K562 (cell line): ENCODE measurements around the gene ANXA9. TPM values are rescaled to one million over a fixed set of nuclear protein-coding genes. Genes with fewer than 3 reads are reported as not detected.

Experiments
- ATF1 ChIP-seq, 2 experiments: fragments of 450-650 bp in 1 of 2; IDR thresholded peaks; 2 replicates each; pipeline ENCODE4 v1.6.1; 2016; ENCODE audit warnings: missing compliant biosample characterization in 1 of 2, missing genetic modification characterization in 1 of 2
- ATF7 ChIP-seq: fragments of 450-650 bp; IDR thresholded peaks from 2 replicates; pipeline ENCODE4 v1.7.1; 2014; ENCODE audit warnings: mild to moderate bottlenecking, moderate library complexity
- CBX3 ChIP-seq, 2 experiments: IDR thresholded peaks; 1 replicate in 1 of 2; 2 replicates in 1 of 2; pipeline ENCODE4 v1.6.1; 2012; ENCODE audit warnings: inconsistent platforms in 2 of 2, low read length in 2 of 2, borderline replicate concordance in 1 of 2, control low read depth in 1 of 2
- CTCF ChIP-seq, 3 experiments: IDR thresholded peaks in 2 of 3; conservative IDR thresholded peaks in 1 of 3; 2 replicates each; pipeline ENCODE4 v1.5.1; 2011 to 2012; ENCODE audit warnings: low read length in 3 of 3, mild to moderate bottlenecking in 3 of 3, control low read depth in 2 of 3, improper control_type of control experiment in 1 of 3, inconsistent platforms in 1 of 3, low read depth in 1 of 3, mixed read lengths in 1 of 3, moderate library complexity in 1 of 3; ENCODE audit not compliant: insufficient read depth in 2 of 3
- CTCFL ChIP-seq: IDR thresholded peaks from 2 replicates; pipeline ENCODE4 v1.6.1; 2011; ENCODE audit warnings: borderline replicate concordance, low read depth, mild to moderate bottlenecking, moderate library complexity, low read length; ENCODE audit not compliant: insufficient read depth, poor library complexity, severe bottlenecking
- EP300 ChIP-seq: IDR thresholded peaks from 2 replicates; pipeline ENCODE4 v1.6.1; 2012; ENCODE audit warnings: low read length, improper control_type of control experiment
- FOXO4 ChIP-seq: fragments of 450-650 bp; formaldehyde crosslinking; IDR thresholded peaks from 2 replicates; pipeline ENCODE4 v1.4.0; 2020; ENCODE audit warnings: mild to moderate bottlenecking, moderate library complexity
- HDAC6 ChIP-seq: IDR thresholded peaks from 2 replicates; pipeline ENCODE4 v1.6.1; 2012; ENCODE audit warnings: low read depth, mild to moderate bottlenecking, control low read depth, inconsistent platforms, low read length, moderate library complexity
- HMBOX1 ChIP-seq: sonication (generic); IDR thresholded peaks from 2 replicates; pipeline ENCODE4 v1.6.1; 2016
- HNRNPUL1 ChIP-seq: fragments of 200-400 bp; formaldehyde crosslinking; IDR thresholded peaks from 2 replicates; pipeline ENCODE4 v1.6.1; 2017; ENCODE audit warnings: low read length
- MNT ChIP-seq, 2 experiments: fragments of 450-650 bp; conservative IDR thresholded peaks; 2 replicates each; pipeline ENCODE4 v1.6.1; 2017; ENCODE audit warnings: mild to moderate bottlenecking in 2 of 2, moderate library complexity in 2 of 2
- MYC ChIP-seq, 2 experiments: fragments of 250-450 bp in 1 of 2; sonication (Bioruptor Pico) in 1 of 2; IDR thresholded peaks; 2 replicates each; pipeline versions ENCODE4 v1.5.1 to v1.6.1; 2012 to 2021; ENCODE audit warnings: low read depth in 2 of 2, borderline replicate concordance in 1 of 2, improper control_type of control experiment in 1 of 2, low read length in 1 of 2, mild to moderate bottlenecking in 1 of 2, moderate library complexity in 1 of 2
- RAD21 ChIP-seq, 2 experiments: fragments of 250-450 bp in 1 of 2; fragments of 450-650 bp in 1 of 2; sonication (Bioruptor Pico) in 1 of 2; formaldehyde crosslinking in 1 of 2; IDR thresholded peaks in 1 of 2; conservative IDR thresholded peaks in 1 of 2; 2 replicates each; pipeline versions ENCODE4 v1.4.0 to v1.8.0; 2020 to 2022; ENCODE audit warnings: mild to moderate bottlenecking in 2 of 2, moderate library complexity in 1 of 2
- RBBP5 ChIP-seq: fragments of 200-600 bp; sonication (generic); IDR thresholded peaks from 2 replicates; pipeline ENCODE4 v1.6.1; 2012; ENCODE audit warnings: borderline replicate concordance, mild to moderate bottlenecking, low read length, control low read depth, inconsistent platforms; ENCODE audit not compliant: insufficient read depth, poor library complexity, severe bottlenecking
- TFE3 ChIP-seq: fragments of 450-650 bp; formaldehyde crosslinking; IDR thresholded peaks from 2 replicates; pipeline ENCODE4 v1.4.0; 2020; ENCODE audit warnings: mild to moderate bottlenecking, mixed read lengths
- polyA plus RNA-seq, 8 experiments: library from polyadenylated mRNA; depleted of rRNA in 4 of 8; stranded (reverse) in 5 of 8; unstranded in 3 of 8; fragments of >200 nt; fragmentation: Nextera tagmentation in 2 of 8; fragmentation: Illumina TruSeq in 1 of 8; extraction: Ambion mirVana in 2 of 8; extraction: Trizol in 1 of 8; gene quantifications; 2 replicates each; pipeline versions ENCODE4 v1.2.1 to v1.2.3, GENCODE V29; 2011 to 2014; ENCODE audit warnings: inconsistent platforms in 1 of 8, missing spikeins in 1 of 8
- total RNA-seq, 7 experiments: library from RNA; depleted of rRNA in 6 of 7; stranded (reverse); fragments of >200 nt in 6 of 7; fragmentation: Illumina TruSeq in 2 of 7; extraction: Trizol in 2 of 7; gene quantifications; 2 replicates each; pipeline versions ENCODE4 v1.2.1 to v1.2.3, GENCODE V29; 2011 to 2021; ENCODE audit warnings: low replicate concordance in 1 of 7

ANXA9 gene
- total and polyA plus RNA-seq, 9 of the 15 experiments (the other 6 are each of a cell fraction or from before 2014, with no cell fraction given): 0.24 to 1.6 (median 0.57) TPM

GRCh38 chr1:151013518-151013917 lies 31.4 kb downstream of the ANXA9 start (continued):
- TF ChIP-seq CTCFL: no peak
- TF ChIP-seq CTCF (IDR thresholded peaks at IDR 0.05 in 2 of 3, conservative IDR thresholded peaks at IDR 0.05 in 1 of 3; ENCODE audit: insufficient read depth in 2 of 3, low read depth in 1 of 3, low read length in 3 of 3): peak in 2 of 3 experiments; percentile 26 to 51; a peak in 4 of 6 replicates
- TF ChIP-seq CBX3 (IDR thresholded peaks at IDR 0.05; ENCODE audit: borderline replicate concordance in 1 of 2, low read length in 2 of 2): peak in 1 of 2 experiments; percentile 32; a peak in 1 of 3 replicates
- no peak for TF ChIP-seq FOXO4 (CRISPR knock-in tag)
- no peak for TF ChIP-seq TFE3 (CRISPR knock-in tag)
- peak; percentile 20 to 52; a peak in 2 of 4 replicates for TF ChIP-seq RAD21 (CRISPR knock-in tag; conservative IDR thresholded peaks at IDR 0.05 in 1 of 2, IDR thresholded peaks at IDR 0.05 in 1 of 2)
- peak; percentile 44 to 71; a peak in 3 of 4 replicates for TF ChIP-seq MNT (conservative IDR thresholded peaks at IDR 0.05)
- peak; percentile 43; the same call in 1 of the 2 replicates for TF ChIP-seq ATF7
- TF ChIP-seq ATF1 (CRISPR knock-in tag; IDR thresholded peaks at IDR 0.05): no peak
- TF ChIP-seq ATF1 (tag; IDR thresholded peaks at IDR 0.05): 0 out of 2 replicates have a peak, but pooled peaks have one; percentile 15
- TF ChIP-seq HDAC6: no peak
- TF ChIP-seq MYC (IDR thresholded peaks at IDR 0.05; ENCODE audit: low read depth, low read length): peak; percentile 61; the same call in 1 of the 2 replicates
- no peak for TF ChIP-seq MYC (CRISPR knock-in tag; IDR thresholded peaks at IDR 0.05; ENCODE audit: borderline replicate concordance, low read depth)
- peak; percentile 31; the same call in 1 of the 2 replicates for TF ChIP-seq EP300
- TF ChIP-seq RBBP5: no peak
- TF ChIP-seq HNRNPUL1: no peak
- TF ChIP-seq HMBOX1: peak; percentile 35; the same call in 1 of the 2 replicates
